ENCODE measurements around the gene PCDHB4. TPM values are rescaled to one million over a fixed set of nuclear protein-coding genes. Genes with fewer than 3 reads are reported as not detected.
"Not testable (repeated sequence)": the region's sequence is repeated elsewhere in the genome, so short reads cannot be mapped to it uniquely, and the experiment has no call there.

The PCDHB4 gene
- total and polyA plus RNA-seq, 2 donors (not counting 3 experiments of a cell fraction or from before 2014, with no cell fraction given) = 0.10 TPM; not detected in 1

DNA sequence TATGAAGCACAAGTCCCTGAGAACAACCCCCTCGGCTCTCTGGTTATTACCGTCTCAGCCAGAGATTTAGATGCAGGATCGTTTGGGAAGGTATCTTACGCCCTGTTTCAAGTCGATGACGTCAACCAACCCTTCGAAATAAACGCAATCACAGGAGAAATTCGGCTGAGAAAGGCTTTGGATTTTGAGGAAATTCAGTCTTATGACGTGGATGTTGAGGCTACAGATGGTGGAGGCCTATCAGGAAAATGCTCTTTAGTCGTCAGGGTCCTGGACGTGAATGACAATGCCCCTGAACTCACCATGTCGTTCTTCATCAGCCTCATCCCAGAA lies 29.3 kb downstream of the PCDHB4 start:
- H3K9me3 ChIP-seq (replicated peaks; ENCODE audit: control insufficient read depth, insufficient read depth, low read length) = no peaks in the 10 kb centered on the region
- BruUV-seq (replicated peaks) = no TSS peak
- no peaks in the 10 kb centered on the region for H3K27me3 ChIP-seq (ENCODE audit: control insufficient read depth in 2 of 2, insufficient read depth in 2 of 2, low read length in 2 of 2)
- dilution Hi-C loops (cut with MboI; ENCODE audit: extremely low pct_ligation_motif_present, low sequenced_read_pairs) (no loop called here), intact Hi-C loops (cut with micrococcal nuclease) (no loop called here)
- H3K9ac ChIP-seq (replicated peaks; ENCODE audit: extremely low read depth, insufficient read depth, low read length) = no peak overlapping the region
- H3K27ac ChIP-seq (ENCODE audit: insufficient read depth, low read depth, low read length) = no peak overlapping the region
- no peaks in the 10 kb centered on the region for H3K79me2 ChIP-seq (ENCODE audit: control insufficient read depth, insufficient read depth, low read length)
- H3K36me3 ChIP-seq (ENCODE audit: control insufficient read depth in 2 of 2, extremely low read depth in 1 of 2, insufficient read depth in 2 of 2, low read length in 2 of 2) = no peaks in the 10 kb centered on the region
- POLR2A ChIA-PET = no interaction called here
- TF ChIP-seq, protein P1, sequence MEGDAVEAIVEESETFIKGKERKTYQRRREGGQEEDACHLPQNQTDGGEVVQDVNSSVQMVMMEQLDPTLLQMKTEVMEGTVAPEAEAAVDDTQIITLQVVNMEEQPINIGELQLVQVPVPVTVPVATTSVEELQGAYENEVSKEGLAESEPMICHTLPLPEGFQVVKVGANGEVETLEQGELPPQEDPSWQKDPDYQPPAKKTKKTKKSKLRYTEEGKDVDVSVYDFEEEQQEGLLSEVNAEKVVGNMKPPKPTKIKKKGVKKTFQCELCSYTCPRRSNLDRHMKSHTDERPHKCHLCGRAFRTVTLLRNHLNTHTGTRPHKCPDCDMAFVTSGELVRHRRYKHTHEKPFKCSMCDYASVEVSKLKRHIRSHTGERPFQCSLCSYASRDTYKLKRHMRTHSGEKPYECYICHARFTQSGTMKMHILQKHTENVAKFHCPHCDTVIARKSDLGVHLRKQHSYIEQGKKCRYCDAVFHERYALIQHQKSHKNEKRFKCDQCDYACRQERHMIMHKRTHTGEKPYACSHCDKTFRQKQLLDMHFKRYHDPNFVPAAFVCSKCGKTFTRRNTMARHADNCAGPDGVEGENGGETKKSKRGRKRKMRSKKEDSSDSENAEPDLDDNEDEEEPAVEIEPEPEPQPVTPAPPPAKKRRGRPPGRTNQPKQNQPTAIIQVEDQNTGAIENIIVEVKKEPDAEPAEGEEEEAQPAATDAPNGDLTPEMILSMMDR (IDR thresholded peaks at IDR 0.05; ENCODE audit: extremely low read depth in 1 of 2, insufficient read depth in 1 of 2, low read depth in 1 of 2, low read length in 2 of 2) = no peak
- TF ChIP-seq GATA2 (IDR thresholded peaks at IDR 0.05; ENCODE audit: insufficient read depth, insufficient read length, low read depth, low read length) (no peak), FOS (IDR thresholded peaks at IDR 0.05; ENCODE audit: borderline replicate concordance, insufficient read depth, low read length) (no peak), JUN (IDR thresholded peaks at IDR 0.05; ENCODE audit: borderline replicate concordance, insufficient read depth, insufficient read length, low read depth) (no peak)
- TF ChIP-seq, protein P2, sequence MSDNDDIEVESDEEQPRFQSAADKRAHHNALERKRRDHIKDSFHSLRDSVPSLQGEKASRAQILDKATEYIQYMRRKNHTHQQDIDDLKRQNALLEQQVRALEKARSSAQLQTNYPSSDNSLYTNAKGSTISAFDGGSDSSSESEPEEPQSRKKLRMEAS (IDR thresholded peaks at IDR 0.05; ENCODE audit: insufficient read depth, insufficient read length) = no peak
- H2AFZ ChIP-seq (ENCODE audit: low read depth, low read length) = no peak overlapping the region
- no peak for DNase-seq (ENCODE audit: low read depth, low spot score)
- CTCF ChIA-PET = no interaction called here
- no peak for FAIRE-seq
- no peak overlapping the region for H3K4me3 ChIP-seq (replicated peaks in 1 of 3; ENCODE audit: insufficient read depth in 1 of 3, low read depth in 1 of 3, low read length in 3 of 3)
- no peak overlapping the region for H3K4me2 ChIP-seq (ENCODE audit: insufficient read depth, low read length)
- no peaks in the 10 kb centered on the region for H4K20me1 ChIP-seq (replicated peaks; ENCODE audit: control insufficient read depth, extremely low read depth, insufficient read depth, low read length)
- no peaks in the 10 kb centered on the region for H3K4me1 ChIP-seq (ENCODE audit: control insufficient read depth, extremely low read depth, insufficient read depth, low read length)
- no peaks in the 10 kb centered on the region for H3K9me1 ChIP-seq (replicated peaks; ENCODE audit: control insufficient read depth, extremely low read depth, insufficient read depth, low read length)

DNA sequence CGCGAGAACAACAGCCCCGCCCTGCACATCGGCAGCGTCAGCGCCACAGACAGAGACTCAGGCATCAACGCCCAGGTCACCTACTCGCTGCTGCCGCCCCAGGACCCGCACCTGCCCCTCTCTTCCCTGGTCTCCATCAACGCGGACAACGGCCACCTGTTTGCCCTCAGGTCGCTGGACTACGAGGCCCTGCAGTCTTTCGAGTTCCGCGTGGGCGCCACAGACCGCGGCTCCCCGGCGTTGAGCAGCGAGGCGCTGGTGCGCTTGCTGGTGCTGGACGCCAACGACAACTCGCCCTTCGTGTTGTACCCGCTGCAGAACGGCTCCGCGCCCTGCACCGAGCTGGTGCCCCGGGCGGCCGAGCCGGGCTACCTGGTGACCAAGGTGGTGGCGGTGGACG lies 30.0 kb downstream of the PCDHB4 start:
- CTCF ChIA-PET; H3K4me2 ChIP-seq (ENCODE audit: insufficient read depth, low read length); BruUV-seq (replicated peaks); FAIRE-seq; POLR2A ChIA-PET; H2AFZ ChIP-seq (ENCODE audit: low read depth, low read length); H4K20me1 ChIP-seq (replicated peaks; ENCODE audit: control insufficient read depth, extremely low read depth, insufficient read depth, low read length); H3K79me2 ChIP-seq (ENCODE audit: control insufficient read depth, insufficient read depth, low read length); intact Hi-C loops (cut with micrococcal nuclease); H3K27ac ChIP-seq (ENCODE audit: insufficient read depth, low read depth, low read length); H3K27me3 ChIP-seq (ENCODE audit: control insufficient read depth in 2 of 2, insufficient read depth in 2 of 2, low read length in 2 of 2); H3K9ac ChIP-seq (replicated peaks; ENCODE audit: extremely low read depth, insufficient read depth, low read length); H3K36me3 ChIP-seq (ENCODE audit: control insufficient read depth in 2 of 2, extremely low read depth in 1 of 2, insufficient read depth in 2 of 2, low read length in 2 of 2); DNase-seq (ENCODE audit: low read depth, low spot score); H3K9me1 ChIP-seq (replicated peaks; ENCODE audit: control insufficient read depth, extremely low read depth, insufficient read depth, low read length); dilution Hi-C loops (cut with MboI; ENCODE audit: extremely low pct_ligation_motif_present, low sequenced_read_pairs); H3K4me3 ChIP-seq (replicated peaks in 1 of 3; ENCODE audit: insufficient read depth in 1 of 3, low read depth in 1 of 3, low read length in 3 of 3); H3K4me1 ChIP-seq (ENCODE audit: control insufficient read depth, extremely low read depth, insufficient read depth, low read length); H3K9me3 ChIP-seq (replicated peaks; ENCODE audit: control insufficient read depth, insufficient read depth, low read length): not testable (repeated sequence)

DNA sequence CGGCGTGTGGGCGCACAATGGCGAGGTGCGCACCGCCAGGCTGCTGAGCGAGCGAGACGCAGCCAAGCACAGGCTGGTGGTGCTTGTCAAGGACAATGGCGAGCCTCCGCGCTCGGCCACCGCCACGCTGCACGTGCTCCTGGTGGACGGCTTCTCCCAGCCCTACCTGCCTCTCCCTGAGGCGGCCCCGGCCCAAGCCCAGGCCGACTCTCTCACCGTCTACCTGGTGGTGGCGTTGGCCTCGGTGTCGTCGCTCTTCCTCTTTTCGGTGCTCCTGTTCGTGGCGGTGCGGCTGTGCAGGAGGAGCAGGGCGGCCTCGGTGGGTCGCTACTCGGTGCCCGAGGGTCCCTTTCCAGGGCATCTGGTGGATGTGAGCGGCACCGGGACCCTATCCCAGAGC lies 30.5 kb downstream of the PCDHB4 start:
- H3K9me3 ChIP-seq (replicated peaks; ENCODE audit: control insufficient read depth, insufficient read depth, low read length); intact Hi-C loops (cut with micrococcal nuclease); H3K9me1 ChIP-seq (replicated peaks; ENCODE audit: control insufficient read depth, extremely low read depth, insufficient read depth, low read length); H4K20me1 ChIP-seq (replicated peaks; ENCODE audit: control insufficient read depth, extremely low read depth, insufficient read depth, low read length); H3K27ac ChIP-seq (ENCODE audit: insufficient read depth, low read depth, low read length); FAIRE-seq; POLR2A ChIA-PET; CTCF ChIA-PET; H3K79me2 ChIP-seq (ENCODE audit: control insufficient read depth, insufficient read depth, low read length); H3K4me2 ChIP-seq (ENCODE audit: insufficient read depth, low read length); H3K4me1 ChIP-seq (ENCODE audit: control insufficient read depth, extremely low read depth, insufficient read depth, low read length); H3K36me3 ChIP-seq (ENCODE audit: control insufficient read depth in 2 of 2, extremely low read depth in 1 of 2, insufficient read depth in 2 of 2, low read length in 2 of 2); H3K9ac ChIP-seq (replicated peaks; ENCODE audit: extremely low read depth, insufficient read depth, low read length); H3K4me3 ChIP-seq (replicated peaks in 1 of 3; ENCODE audit: insufficient read depth in 1 of 3, low read depth in 1 of 3, low read length in 3 of 3); BruUV-seq (replicated peaks); dilution Hi-C loops (cut with MboI; ENCODE audit: extremely low pct_ligation_motif_present, low sequenced_read_pairs); H2AFZ ChIP-seq (ENCODE audit: low read depth, low read length); DNase-seq (ENCODE audit: low read depth, low spot score); H3K27me3 ChIP-seq (ENCODE audit: control insufficient read depth in 2 of 2, insufficient read depth in 2 of 2, low read length in 2 of 2): not testable (repeated sequence)

All from endothelial cell of umbilical vein (primary cell).